Measurements from ENCODE around the gene TMEM174. TPM values are rescaled to one million over a fixed set of nuclear protein-coding genes. Genes with fewer than 3 reads are reported as not detected.

TMEM174 gene
- total RNA-seq (not detected), polyA plus RNA-seq (not detected)
- long read RNA-seq, donor 1: 0 reads
- long read RNA-seq, donor 2: 0 reads
- long read RNA-seq, donor 3: 0 reads

- 94 to 96% (median 96%) methylated on average over 5 of the region's 5 CpGs for WGBS, 3 donors
- Histone ChIP-seq H3K4me3 (no peak within 1 kb of the TSS), H3K27me3 (no peaks in the 10 kb centered on the region), H3K36me3 (no peaks in the 10 kb centered on the region), H3K9me3 (no peaks in the 10 kb centered on the region), H3K27ac (no peak within 1 kb of the TSS), H3K4me1 (ENCODE audit: insufficient read depth) (peaks cover 4% of the 10 kb centered on the region)
- no peak for DNase-seq
- TF ChIP-seq CTCF (IDR thresholded peaks at IDR 0.05) (no peak), EP300 (IDR thresholded peaks at IDR 0.05) (no peak), POLR2A (IDR thresholded peaks at IDR 0.05) (no peak)
- intact Hi-C loops (cut with DNase I): no loop called here
Measured at GRCh38 chr5:73172951-73173350, at the start of gene TMEM174. TMEM174 (plus strand) TSS chr5:73173193; CDS start chr5:73173244, 51 bp downstream.

- WGBS, 3 donors: 80 to 84% (median 81%) methylated on average over 4 of the region's 4 CpGs
- intact Hi-C loops (cut with DNase I): no loop called here
- Histone ChIP-seq H3K4me3 (no peak overlapping the region), H3K27ac (no peak overlapping the region), H3K4me1 (ENCODE audit: insufficient read depth) (no peaks in the 10 kb centered on the region), H3K27me3 (no peaks in the 10 kb centered on the region), H3K36me3 (no peaks in the 10 kb centered on the region), H3K9me3 (no peaks in the 10 kb centered on the region)
- no peak for DNase-seq
- no peak for TF ChIP-seq EP300 (IDR thresholded peaks at IDR 0.05)
- no peak for TF ChIP-seq CTCF (IDR thresholded peaks at IDR 0.05)
- TF ChIP-seq POLR2A (IDR thresholded peaks at IDR 0.05): no peak
Measured at GRCh38 chr5:73125289-73125688, 47.7 kb upstream of the TMEM174 start.

GRCh38 chr5:73126381-73126780, 46.6 kb upstream of the TMEM174 start:
- no peak for DNase-seq
- TF ChIP-seq POLR2A (IDR thresholded peaks at IDR 0.05) (no peak), EP300 (IDR thresholded peaks at IDR 0.05) (no peak), CTCF (IDR thresholded peaks at IDR 0.05) (no peak)
- WGBS, 3 donors: 80 to 89% (median 88%) methylated on average over 4 of the region's 4 CpGs
- Histone ChIP-seq H3K36me3 (no peaks in the 10 kb centered on the region), H3K4me1 (ENCODE audit: insufficient read depth) (no peaks in the 10 kb centered on the region), H3K9me3 (no peaks in the 10 kb centered on the region), H3K27me3 (no peaks in the 10 kb centered on the region), H3K27ac (no peak overlapping the region), H3K4me3 (no peak overlapping the region)
- intact Hi-C loops (cut with DNase I): no loop called here

GRCh38 chr5:73126957-73127356, 46.0 kb upstream of the TMEM174 start:
- Histone ChIP-seq H3K36me3 (no peaks in the 10 kb centered on the region), H3K27me3 (no peaks in the 10 kb centered on the region), H3K4me3 (no peak overlapping the region), H3K9me3 (no peaks in the 10 kb centered on the region), H3K27ac (no peak overlapping the region), H3K4me1 (ENCODE audit: insufficient read depth) (no peaks in the 10 kb centered on the region)
- DNase-seq: no peak
- WGBS, 3 donors: 77 to 83% (median 81%) methylated on average over 1 of the region's 1 CpG
- intact Hi-C loops (cut with DNase I): no loop called here
- no peak for TF ChIP-seq POLR2A (IDR thresholded peaks at IDR 0.05)
- TF ChIP-seq CTCF (IDR thresholded peaks at IDR 0.05): no peak
- no peak for TF ChIP-seq EP300 (IDR thresholded peaks at IDR 0.05)

Data from ovary (tissue), 10 donors.